ENCODE results near the gene UBAC2.

UBAC2 gene

DNA sequence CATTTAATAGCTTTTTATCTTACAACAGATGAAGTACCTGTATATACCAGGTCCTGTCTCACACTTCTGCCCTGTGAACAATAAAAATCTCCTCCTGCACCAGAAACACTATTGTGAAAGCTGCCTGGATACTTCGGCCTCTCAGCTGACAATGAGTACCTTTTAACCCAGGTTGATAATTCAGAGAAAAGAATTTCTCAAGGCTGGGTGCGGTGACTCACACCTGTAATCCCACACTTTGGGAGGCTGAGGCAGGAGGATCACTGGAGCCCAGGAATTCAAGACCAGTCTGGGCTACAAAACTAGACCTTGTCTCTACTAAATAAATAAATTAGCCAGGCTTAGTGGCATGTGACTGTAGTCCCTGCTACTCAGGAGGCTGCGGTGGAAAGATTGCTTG is 235.3 kb downstream of the UBAC2 start:
- TF ChIP-seq, protein P1, sequence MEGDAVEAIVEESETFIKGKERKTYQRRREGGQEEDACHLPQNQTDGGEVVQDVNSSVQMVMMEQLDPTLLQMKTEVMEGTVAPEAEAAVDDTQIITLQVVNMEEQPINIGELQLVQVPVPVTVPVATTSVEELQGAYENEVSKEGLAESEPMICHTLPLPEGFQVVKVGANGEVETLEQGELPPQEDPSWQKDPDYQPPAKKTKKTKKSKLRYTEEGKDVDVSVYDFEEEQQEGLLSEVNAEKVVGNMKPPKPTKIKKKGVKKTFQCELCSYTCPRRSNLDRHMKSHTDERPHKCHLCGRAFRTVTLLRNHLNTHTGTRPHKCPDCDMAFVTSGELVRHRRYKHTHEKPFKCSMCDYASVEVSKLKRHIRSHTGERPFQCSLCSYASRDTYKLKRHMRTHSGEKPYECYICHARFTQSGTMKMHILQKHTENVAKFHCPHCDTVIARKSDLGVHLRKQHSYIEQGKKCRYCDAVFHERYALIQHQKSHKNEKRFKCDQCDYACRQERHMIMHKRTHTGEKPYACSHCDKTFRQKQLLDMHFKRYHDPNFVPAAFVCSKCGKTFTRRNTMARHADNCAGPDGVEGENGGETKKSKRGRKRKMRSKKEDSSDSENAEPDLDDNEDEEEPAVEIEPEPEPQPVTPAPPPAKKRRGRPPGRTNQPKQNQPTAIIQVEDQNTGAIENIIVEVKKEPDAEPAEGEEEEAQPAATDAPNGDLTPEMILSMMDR (IDR thresholded peaks at IDR 0.05): no peak
- no peak for TF ChIP-seq ZFX (IDR thresholded peaks at IDR 0.05; ENCODE audit: borderline replicate concordance)
- H3K27ac ChIP-seq: no peak overlapping the region
